C4-2B (cell line): ENCODE measurements around the gene LRRC61.

ENCODE experiments used
- CTCF ChIP-seq: fragments of 450-650 bp; conservative IDR thresholded peaks from 2 replicates; pipeline ENCODE4 v1.5.1; 2017; ENCODE audit warnings: mild to moderate bottlenecking
- ZFX ChIP-seq: fragments of 450-650 bp; IDR thresholded peaks from 2 replicates; pipeline ENCODE4 v1.6.1; 2017

GRCh38 chr7:150343225-150343624 lies 20.1 kb downstream of the LRRC61 start:
- no peak for TF ChIP-seq CTCF
- TF ChIP-seq ZFX = no peak
